Measurements from ENCODE around the gene CHCHD6. TPM values are rescaled to one million over a fixed set of nuclear protein-coding genes. Genes with fewer than 3 reads are reported as not detected.

The CHCHD6 gene
- total and polyA plus RNA-seq, 2 of the 4 experiments (the other 2 are of a cell fraction) = 18.8 to 28.9 TPM

- ChIA-PET CTCF (interaction anchor here (0.7 kb wide), 1 partner anchor 303 kb away, joined by 7 read pairs; no protein-coding TSS in a partner anchor), POLR2A (ENCODE audit: unreplicated experiment) (no interaction called here)
- Histone ChIP-seq H3K27me3 (ENCODE audit: control insufficient read depth, insufficient read depth, low read length) (peaks cover 7% of the 10 kb centered on the region), H3K56ac (ENCODE audit: extremely low read depth, insufficient read depth, low read length) (peak within 1 kb of the TSS; percentile 65; the same call in 1 of the 2 replicates), H3K27ac (ENCODE audit: insufficient read depth, low read length) (peak within 1 kb of the TSS; percentile 59; the same call in 1 of the 2 replicates), H2AFZ (replicated peaks; ENCODE audit: low read length, poor library complexity) (peak within 1 kb of the TSS; percentile 97), H4K8ac (ENCODE audit: low read depth in 2 of 2, low read length in 2 of 2) (peak within 1 kb of the TSS; percentile 75 to 87), H3K9ac (ENCODE audit: low read depth, low read length) (peak within 1 kb of the TSS; percentile 87), H4K5ac (ENCODE audit: low read depth, low read length) (peak within 1 kb of the TSS; percentile 87), H2BK15ac (ENCODE audit: low read depth, low read length) (no peak within 1 kb of the TSS; the same call in 2 of the 3 replicates), H2BK20ac (ENCODE audit: low read depth, low read length) (no peak within 1 kb of the TSS), H3K4me1 (ENCODE audit: control insufficient read depth, insufficient read depth, low read length) (no peaks in the 10 kb centered on the region), H3K14ac (replicated peaks; ENCODE audit: low read depth, low read length) (peak within 1 kb of the TSS; percentile 79), H4K20me1 (ENCODE audit: insufficient read depth, low read length) (no peaks in the 10 kb centered on the region), H3K9me1 (ENCODE audit: insufficient read depth, low read length) (no peaks in the 10 kb centered on the region; the same call in 1 of the 2 replicates), H3K4me3 (ENCODE audit: insufficient read depth, low read depth, low read length) (peak within 1 kb of the TSS; percentile 92), H2BK120ac (ENCODE audit: low read depth, low read length) (no peak within 1 kb of the TSS), H3K9me3 (ENCODE audit: control insufficient read depth, insufficient read depth, low read length) (peaks cover 2% of the 10 kb centered on the region; the same call in 1 of the 2 replicates), H4K91ac (ENCODE audit: insufficient read depth, low read depth, low read length) (peak within 1 kb of the TSS; percentile 19; the same call in 1 of the 2 replicates), H3K36me3 (ENCODE audit: control insufficient read depth, insufficient read depth, low read length) (no peaks in the 10 kb centered on the region), H3K18ac (ENCODE audit: low read depth, low read length) (peak within 1 kb of the TSS; percentile 74; the same call in 1 of the 2 replicates), H3K23ac (ENCODE audit: low read depth, low read length) (peak within 1 kb of the TSS; percentile 39), H3K79me1 (ENCODE audit: low read depth in 1 of 2, low read length in 2 of 2) (peaks cover 0 to 5% of the 10 kb centered on the region in 2 experiments; a peak in 2 of 4 replicates), H3K4me2 (ENCODE audit: low read depth, low read length) (peak within 1 kb of the TSS; percentile 98), H2BK5ac (ENCODE audit: low read depth, low read length, poor library complexity, severe bottlenecking) (peak within 1 kb of the TSS; percentile 34), H2AK5ac (ENCODE audit: low read depth, low read length) (peak within 1 kb of the TSS; percentile 80), H3K4ac (ENCODE audit: low read depth, low read length) (peak within 1 kb of the TSS; percentile 63), H2AK9ac (replicated peaks; ENCODE audit: low read depth, low read length, poor library complexity) (peak within 1 kb of the TSS; percentile 82)
- WGBS, 2 experiments (ENCODE audit: extremely low coverage in 2 of 2, insufficient read length in 1 of 2) = 0% methylated on average over 63 of the region's 102 CpGs; no CpG with 5 or more reads in 1 of the 2 experiments
- ATAC-seq (ENCODE audit: low read depth) (peak; percentile 97), DNase-seq (peak; percentile 49)
- in situ Hi-C loops (cut with MboI; ENCODE audit: low sequenced_read_pairs) = no loop called here
- TF ChIP-seq RFX5 (IDR thresholded peaks at IDR 0.05; ENCODE audit: low read depth, low read length) (no peak), BHLHE40 (IDR thresholded peaks at IDR 0.05; ENCODE audit: low read depth, low read length) (no peak), NFE2L2 (IDR thresholded peaks at IDR 0.05; ENCODE audit: low read depth, low read length) (no peak), RAD21 (IDR thresholded peaks at IDR 0.05; ENCODE audit: low read length) (0 out of 2 replicates have a peak, but pooled peaks have one; percentile 16), MAZ (IDR thresholded peaks at IDR 0.05; ENCODE audit: borderline replicate concordance, low read depth, low read length) (no peak), MAFK (IDR thresholded peaks at IDR 0.05; ENCODE audit: low read depth, low read length) (no peak), POLR2A (IDR thresholded peaks at IDR 0.05; ENCODE audit: low read depth, low read length) (peak; percentile 64; the same call in 1 of the 2 replicates), CTCF (conservative IDR thresholded peaks at IDR 0.05; ENCODE audit: low read depth, low read length) (peak; percentile 5; the same call in 1 of the 2 replicates), CEBPB (IDR thresholded peaks at IDR 0.05; ENCODE audit: low read depth, low read length) (no peak)
- TF ChIP-seq, protein P1, sequence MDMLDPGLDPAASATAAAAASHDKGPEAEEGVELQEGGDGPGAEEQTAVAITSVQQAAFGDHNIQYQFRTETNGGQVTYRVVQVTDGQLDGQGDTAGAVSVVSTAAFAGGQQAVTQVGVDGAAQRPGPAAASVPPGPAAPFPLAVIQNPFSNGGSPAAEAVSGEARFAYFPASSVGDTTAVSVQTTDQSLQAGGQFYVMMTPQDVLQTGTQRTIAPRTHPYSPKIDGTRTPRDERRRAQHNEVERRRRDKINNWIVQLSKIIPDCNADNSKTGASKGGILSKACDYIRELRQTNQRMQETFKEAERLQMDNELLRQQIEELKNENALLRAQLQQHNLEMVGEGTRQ (IDR thresholded peaks at IDR 0.05; ENCODE audit: low read depth, low read length) = no peak
- intact Hi-C loops (cut with micrococcal nuclease) = loop anchor here (2.0 kb wide), 1 partner anchor 132 kb away; no protein-coding TSS in a partner anchor
- no TSS peak for BruUV-seq (replicated peaks)
- dilution Hi-C loops (cut with HindIII; ENCODE audit: low sequenced_read_pairs, unreplicated experiment) = no loop called here
These were observed 49.3 kb upstream of the CHCHD6 start, which contains the start of gene TXNRD3 for GRCh38 chr3:126654571-126655383. TXNRD3 (minus strand) TSS chr3:126655124.

All from IMR-90 (cell line).